HFFc6 (cell line): ENCODE data around the gene RNASE8. TPM values are rescaled to one million over a fixed set of nuclear protein-coding genes. Genes with fewer than 3 reads are reported as not detected.

Experiments
- DNase-seq: peaks from one replicate; pipeline ENCODE4 v3.0.0-alpha.2; 2018
- H3K27ac Mint-ChIP-seq: 2 replicates; pipeline ENCODE4 v1.8.0; 2020; ENCODE audit warnings: mild to moderate bottlenecking, mixed read lengths
- H3K27me3 Mint-ChIP-seq: 2 replicates; pipeline ENCODE4 v1.8.0; 2021; ENCODE audit warnings: mild to moderate bottlenecking, moderate library complexity, mixed read lengths; ENCODE audit not compliant: insufficient read depth
- H3K36me3 Mint-ChIP-seq: 2 replicates; pipeline ENCODE4 v1.8.0; 2021; ENCODE audit warnings: low read depth, mixed read lengths
- H3K4me1 Mint-ChIP-seq: 2 replicates; pipeline ENCODE4 v1.8.0; 2020; ENCODE audit warnings: low read depth, mixed read lengths
- H3K4me3 Mint-ChIP-seq: 2 replicates; pipeline ENCODE4 v1.8.0; 2020; ENCODE audit warnings: mild to moderate bottlenecking, moderate library complexity, mixed read lengths
- H3K9me3 Mint-ChIP-seq: 2 replicates; pipeline ENCODE4 v1.8.0; 2020; ENCODE audit warnings: mild to moderate bottlenecking, mixed read lengths
- total RNA-seq, 6 experiments: library from RNA; stranded (reverse); fragmentation: NEBNext Ultra II Directional; extraction: Animal tissue kit (Norgen Biotek cat#: 25700); gene quantifications; 2 replicates in 1 of 6; 3 replicates in 5 of 6; pipeline ENCODE4 v1.2.3, GENCODE V29; 2021
- TF ChIP-seq, protein P1 (sequence below): fragments of 200-600 bp; sonication (generic); IDR thresholded peaks from 2 replicates; pipeline ENCODE4 v1.5.0; 2021; ENCODE audit warnings: antibody characterized with exemption, mild to moderate bottlenecking

The RNASE8 gene
- total RNA-seq, 6 experiments from 2014 or later = not detected

DNA sequence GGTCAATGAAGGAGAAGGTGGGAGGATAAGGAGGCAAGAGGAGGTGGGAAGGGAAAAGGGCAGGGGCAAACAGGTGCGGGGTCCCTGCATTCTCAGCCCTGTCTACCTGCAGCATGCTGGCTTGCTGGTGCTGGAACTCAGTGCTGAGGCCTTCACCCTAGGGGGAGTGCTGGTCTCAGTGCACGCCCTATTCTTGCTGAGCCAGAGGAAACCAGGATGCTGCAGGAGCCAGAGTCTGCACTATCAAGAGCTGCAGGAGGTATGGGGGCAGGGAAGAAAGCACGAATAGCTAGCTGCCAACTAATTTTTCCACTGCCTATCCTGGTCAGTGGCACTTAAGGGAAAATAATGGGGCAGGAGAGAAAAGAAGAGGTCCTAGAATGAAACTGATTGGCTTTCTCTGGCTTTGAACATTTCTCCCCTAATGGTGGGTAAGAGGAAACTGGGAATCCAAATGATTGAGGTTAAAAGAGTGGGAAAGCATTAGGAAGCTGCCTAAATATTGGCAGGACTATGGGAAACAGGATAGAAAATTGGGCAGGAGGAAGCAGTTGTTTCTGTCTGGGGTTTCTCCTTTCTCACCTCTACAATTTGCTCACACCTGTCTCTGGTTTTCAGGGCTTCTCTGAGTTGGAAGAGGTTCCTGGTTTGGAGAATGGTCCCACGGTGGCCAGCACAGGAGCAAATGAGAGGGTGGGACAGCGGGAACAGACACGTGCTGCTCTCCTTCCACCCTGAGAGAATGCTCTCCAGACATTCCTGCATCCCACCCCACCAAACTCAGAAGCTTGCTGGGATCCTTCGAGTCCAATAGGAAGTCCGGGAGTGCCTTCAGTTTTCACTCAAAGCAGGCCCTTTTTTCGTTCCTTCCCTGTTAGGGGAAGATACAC, 45.1 kb downstream of the RNASE8 start:
- Mint-ChIP-seq H3K4me3 (peak overlapping the region; percentile 85), H3K9me3 (no peaks in the 10 kb centered on the region), H3K27me3 (peaks cover 10% of the 10 kb centered on the region), H3K36me3 (no peaks in the 10 kb centered on the region), H3K27ac (no peak overlapping the region), H3K4me1 (peaks cover 58% of the 10 kb centered on the region)
- TF ChIP-seq, protein P1, sequence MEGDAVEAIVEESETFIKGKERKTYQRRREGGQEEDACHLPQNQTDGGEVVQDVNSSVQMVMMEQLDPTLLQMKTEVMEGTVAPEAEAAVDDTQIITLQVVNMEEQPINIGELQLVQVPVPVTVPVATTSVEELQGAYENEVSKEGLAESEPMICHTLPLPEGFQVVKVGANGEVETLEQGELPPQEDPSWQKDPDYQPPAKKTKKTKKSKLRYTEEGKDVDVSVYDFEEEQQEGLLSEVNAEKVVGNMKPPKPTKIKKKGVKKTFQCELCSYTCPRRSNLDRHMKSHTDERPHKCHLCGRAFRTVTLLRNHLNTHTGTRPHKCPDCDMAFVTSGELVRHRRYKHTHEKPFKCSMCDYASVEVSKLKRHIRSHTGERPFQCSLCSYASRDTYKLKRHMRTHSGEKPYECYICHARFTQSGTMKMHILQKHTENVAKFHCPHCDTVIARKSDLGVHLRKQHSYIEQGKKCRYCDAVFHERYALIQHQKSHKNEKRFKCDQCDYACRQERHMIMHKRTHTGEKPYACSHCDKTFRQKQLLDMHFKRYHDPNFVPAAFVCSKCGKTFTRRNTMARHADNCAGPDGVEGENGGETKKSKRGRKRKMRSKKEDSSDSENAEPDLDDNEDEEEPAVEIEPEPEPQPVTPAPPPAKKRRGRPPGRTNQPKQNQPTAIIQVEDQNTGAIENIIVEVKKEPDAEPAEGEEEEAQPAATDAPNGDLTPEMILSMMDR = no peak
- DNase-seq = no peak

DNA sequence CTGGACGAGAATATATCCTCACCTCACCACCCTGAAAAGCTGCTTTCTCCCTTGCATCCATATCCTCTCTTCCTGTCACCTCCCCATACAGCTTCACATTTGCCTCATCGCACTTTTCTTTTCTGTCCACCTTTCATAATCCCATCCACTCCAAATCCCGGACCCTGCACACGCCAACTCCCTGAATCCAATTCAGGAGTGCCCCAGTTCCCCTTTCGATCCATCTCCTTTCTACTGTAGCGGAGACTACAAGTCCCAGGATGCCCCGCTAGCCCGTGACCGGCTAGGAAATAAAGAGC, 45.7 kb downstream of the RNASE8 start:
- Mint-ChIP-seq H3K4me1 (peaks cover 62% of the 10 kb centered on the region), H3K36me3 (no peaks in the 10 kb centered on the region), H3K27me3 (peaks cover 10% of the 10 kb centered on the region), H3K4me3 (peak overlapping the region; percentile 85), H3K9me3 (no peaks in the 10 kb centered on the region), H3K27ac (peak overlapping the region; percentile 89)
- DNase-seq = no peak
- TF ChIP-seq, protein P1 = no peak

DNA sequence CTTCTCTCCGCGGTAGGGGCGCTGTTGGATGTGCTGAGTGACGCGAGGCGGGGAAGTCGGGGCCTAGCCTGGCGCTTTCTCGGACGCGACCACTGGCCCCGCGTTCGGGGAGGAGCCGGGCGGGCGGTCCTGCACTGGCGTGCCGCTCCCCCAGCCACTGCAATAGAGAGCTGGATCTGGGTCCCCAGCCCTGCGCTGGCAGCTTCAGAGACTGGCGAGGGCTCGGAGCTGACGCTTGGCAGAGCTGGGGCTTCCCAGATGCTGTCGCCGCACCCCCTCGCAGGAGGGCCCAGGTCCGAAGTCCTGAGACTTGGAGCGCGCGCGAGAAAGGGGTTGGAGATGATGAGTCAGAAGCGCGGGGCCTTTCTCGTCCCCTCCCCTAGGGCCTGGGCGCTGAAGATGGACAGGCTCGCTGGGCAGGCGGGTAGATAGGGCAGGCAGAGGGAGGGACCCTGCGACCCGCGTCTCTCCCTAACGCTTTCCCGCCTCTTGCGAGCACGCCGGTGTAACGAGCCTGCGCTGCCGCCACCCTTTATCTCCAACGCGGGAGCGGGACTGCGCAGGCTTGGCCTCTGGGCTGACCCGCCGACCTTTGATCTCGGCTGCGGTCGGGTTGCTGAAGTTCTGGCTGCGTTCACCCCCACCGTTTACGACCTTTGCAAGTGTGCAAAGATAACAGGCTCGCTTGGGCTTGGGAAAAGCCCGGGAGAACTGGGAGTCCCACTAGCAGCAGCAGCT, 46.3 kb downstream of the RNASE8 start:
- H3K27me3 Mint-ChIP-seq = peaks cover 8% of the 10 kb centered on the region
- H3K9me3 Mint-ChIP-seq = no peaks in the 10 kb centered on the region
- TF ChIP-seq, protein P1 = peak; percentile 83
- peak overlapping the region; percentile 89 for H3K27ac Mint-ChIP-seq
- peak overlapping the region; percentile 85 for H3K4me3 Mint-ChIP-seq
- DNase-seq = peak; percentile 92
- H3K4me1 Mint-ChIP-seq = peaks cover 59% of the 10 kb centered on the region
- no peaks in the 10 kb centered on the region for H3K36me3 Mint-ChIP-seq

DNA sequence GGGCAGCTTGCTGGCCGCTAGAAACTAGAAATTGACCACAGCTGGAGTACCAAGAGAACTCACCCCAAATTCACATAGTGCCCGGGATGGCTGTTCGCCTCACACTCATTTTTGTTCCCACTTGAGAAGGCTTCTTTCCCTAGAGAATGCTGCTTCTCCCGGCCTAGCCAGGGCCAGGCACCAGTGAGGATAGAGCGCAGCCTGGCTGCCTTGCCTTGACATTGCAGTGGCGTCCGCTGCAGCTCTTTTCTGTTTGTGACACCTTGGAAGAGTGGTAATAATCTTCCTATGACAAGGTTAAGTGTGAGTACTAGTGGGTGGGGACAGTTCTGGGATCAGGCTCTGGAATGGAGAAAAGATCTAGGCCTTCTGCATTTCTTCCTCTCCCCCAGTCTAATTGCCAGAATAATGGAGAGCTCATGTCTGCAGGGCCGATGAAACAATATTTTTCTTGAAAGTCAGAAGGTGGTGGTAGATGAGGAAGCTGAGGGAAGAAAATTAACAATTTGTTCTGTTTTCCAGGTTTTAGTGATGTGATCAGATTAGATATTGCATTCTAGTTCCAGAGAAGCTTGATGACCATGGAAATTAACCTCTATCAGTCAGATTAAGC, 46.9 kb downstream of the RNASE8 start:
- TF ChIP-seq, protein P1 = peak; percentile 89
- Mint-ChIP-seq H3K9me3 (no peaks in the 10 kb centered on the region), H3K4me3 (peak overlapping the region; percentile 85), H3K27me3 (peaks cover 4% of the 10 kb centered on the region), H3K36me3 (no peaks in the 10 kb centered on the region), H3K27ac (peak overlapping the region; percentile 89), H3K4me1 (peaks cover 52% of the 10 kb centered on the region)
- DNase-seq = peak; percentile 72

DNA sequence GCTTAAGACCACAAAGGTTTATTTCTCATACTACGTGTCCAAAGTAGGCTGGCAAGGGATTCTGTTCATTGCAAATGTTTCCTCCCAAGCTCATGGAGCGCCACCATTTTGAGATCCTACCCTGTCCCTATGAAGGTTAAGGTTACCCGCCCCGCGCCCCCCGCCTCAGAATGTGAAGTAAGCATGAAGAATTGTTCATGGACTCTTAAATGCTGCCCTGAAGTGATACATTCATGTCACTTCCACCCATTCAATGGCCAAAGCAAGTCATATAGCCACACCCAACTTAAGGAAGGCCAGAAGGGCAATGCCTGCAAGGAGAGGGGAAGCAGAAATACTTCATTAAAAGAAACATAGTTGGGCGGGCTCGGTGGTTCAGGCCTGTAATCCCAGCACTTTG, 47.5 kb downstream of the RNASE8 start:
- TF ChIP-seq, protein P1 = no peak
- H3K27ac Mint-ChIP-seq = no peak overlapping the region
- H3K9me3 Mint-ChIP-seq = no peaks in the 10 kb centered on the region
- no peak for DNase-seq
- no peak overlapping the region for H3K4me3 Mint-ChIP-seq
- peaks cover 49% of the 10 kb centered on the region for H3K4me1 Mint-ChIP-seq
- H3K36me3 Mint-ChIP-seq = no peaks in the 10 kb centered on the region
- peaks cover 9% of the 10 kb centered on the region for H3K27me3 Mint-ChIP-seq
